NCI-H1092 treated with DMSO at 0.1 percent for 48 hours (cell line): ENCODE measurements around the gene TRAPPC10.
"Not testable (repeated sequence)": the region's sequence is repeated elsewhere in the genome, so short reads cannot be mapped to it uniquely, and the experiment has no call there.

Source experiments
- DNase-seq: peaks from one replicate; lab custom pipeline; 2025; lab: John Stamatoyannopoulos, UW

TRAPPC10 gene

DNA sequence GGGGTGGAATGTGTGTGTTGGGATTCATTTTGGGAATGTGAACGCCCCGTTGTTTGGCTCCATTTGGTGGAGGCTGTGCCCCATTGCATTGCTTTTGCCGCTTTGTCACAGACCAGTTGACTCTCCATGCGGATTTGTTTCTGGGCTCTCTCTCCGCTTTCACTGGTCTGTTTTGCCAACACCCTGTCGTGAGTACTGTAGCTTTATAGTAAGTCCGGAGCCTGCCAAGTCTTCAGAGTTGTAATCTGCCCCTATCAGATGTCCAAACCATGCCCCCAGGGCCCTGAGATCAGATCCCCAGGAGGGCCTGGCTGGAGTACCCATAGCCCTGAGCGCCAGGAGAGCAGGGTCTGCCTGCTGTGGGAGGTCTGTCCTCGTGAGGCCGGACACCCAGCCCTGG, 138.1 kb downstream of the TRAPPC10 start:
- not testable (repeated sequence) for DNase-seq

DNA sequence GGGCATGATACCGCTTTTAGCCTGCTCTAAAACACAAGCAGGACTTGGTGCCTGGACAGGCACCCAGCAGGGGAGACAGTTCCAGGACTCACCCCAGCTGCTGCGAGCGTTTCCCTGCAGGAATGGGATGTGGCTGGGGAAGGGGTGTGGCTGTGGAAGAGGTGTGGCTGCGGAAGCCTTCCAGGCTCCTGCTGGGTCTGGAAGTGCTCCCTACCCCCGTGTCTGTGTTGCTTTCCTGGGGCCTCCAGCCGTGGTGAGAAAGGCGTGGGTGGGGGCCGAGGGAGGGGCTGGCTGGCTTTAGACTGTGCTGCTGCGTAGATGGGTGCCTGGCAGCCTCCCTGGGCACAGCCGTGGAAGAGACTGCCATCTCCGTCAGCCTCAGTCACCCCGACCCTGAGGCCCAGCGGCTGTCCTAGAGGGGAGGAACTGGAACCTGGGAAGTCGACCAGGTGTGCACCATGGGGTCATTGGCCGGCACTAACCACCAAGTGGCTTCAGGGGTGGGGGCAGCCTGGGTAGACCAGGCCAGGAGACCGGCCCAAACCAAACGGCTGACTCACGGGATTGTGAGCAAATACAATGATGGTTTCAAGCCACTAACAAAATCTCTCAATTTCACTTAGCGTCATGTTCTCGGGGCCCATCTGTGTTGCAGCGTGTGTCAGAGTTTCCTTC, 141.2 kb downstream of the TRAPPC10 start:
- not testable (repeated sequence) for DNase-seq

DNA sequence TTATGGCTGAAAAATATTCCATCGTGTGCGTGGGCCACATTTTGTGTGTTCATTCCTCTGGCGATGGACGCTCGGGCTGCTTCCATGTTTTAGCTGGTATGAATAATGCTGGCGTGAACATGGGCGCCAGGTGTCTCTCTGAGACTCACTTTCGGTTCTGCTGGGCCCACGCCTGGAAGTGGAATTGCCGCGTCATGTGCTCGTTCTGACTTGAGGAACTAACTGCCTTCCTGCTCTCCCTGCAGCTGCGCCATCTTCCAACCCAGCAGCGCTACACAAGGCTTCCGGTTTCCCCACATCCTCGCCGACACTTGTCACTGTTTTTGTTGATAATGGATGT, 141.8 kb downstream of the TRAPPC10 start:
- DNase-seq, result not testable (repeated sequence)

DNA sequence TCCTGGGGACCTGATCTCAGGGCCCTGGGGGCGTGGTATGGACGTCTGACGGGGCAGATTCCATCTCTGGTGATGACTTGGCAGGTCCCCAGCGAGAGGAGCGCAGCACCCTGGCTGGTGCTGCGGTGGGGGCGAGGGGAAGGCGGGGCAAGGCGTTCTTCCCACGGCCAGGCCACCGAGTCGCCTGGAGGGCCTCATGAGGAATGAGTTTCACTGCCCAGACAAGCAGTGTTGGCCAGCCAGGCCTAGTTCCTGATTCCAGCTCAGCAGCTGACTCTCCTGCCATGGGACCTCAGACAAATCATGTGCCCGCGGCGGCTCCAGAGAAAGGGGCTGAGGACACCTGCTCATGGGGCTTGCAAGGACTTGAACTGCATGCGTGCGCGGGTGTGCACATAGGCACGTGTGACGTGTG, 142.7 kb downstream of the TRAPPC10 start:
- not testable (repeated sequence) for DNase-seq

DNA sequence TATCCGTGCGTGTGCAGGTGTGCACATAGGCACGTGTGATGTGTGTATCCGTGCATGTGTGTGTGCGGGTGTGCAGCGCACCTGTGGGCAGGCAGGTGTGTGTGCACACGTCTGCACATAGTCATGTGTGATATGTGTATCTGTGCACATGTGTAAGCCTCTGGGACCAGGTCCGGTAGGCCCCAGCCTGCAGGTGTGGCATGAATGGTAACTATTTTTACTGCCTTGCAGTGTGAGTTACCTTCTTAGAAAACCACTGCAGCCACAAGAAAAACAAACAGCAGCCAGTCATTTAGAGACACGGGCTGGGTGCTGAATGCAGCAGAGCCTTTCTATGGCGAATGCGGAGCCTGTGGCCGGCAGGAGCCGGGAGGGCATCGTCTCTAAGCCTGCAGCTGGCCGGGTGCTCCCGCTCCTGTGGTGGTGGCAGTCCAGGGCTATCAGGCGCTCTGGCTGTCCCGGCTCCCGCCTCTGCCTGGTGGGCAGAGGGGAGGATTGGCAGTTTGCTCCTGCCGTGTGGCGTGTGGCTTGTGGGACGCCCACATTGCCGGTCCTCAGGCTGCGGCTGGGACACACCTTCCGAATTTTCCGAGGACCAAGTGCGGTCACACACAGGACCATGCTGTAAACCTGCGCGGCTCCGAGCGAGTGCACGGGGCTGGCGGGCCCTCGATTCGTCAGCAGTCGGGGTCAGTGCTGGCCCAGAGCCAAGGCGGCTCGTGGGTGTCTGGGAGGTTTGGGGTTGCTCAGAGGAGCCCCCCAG, 143.3 kb downstream of the TRAPPC10 start:
- DNase-seq, result not testable (repeated sequence)

DNA sequence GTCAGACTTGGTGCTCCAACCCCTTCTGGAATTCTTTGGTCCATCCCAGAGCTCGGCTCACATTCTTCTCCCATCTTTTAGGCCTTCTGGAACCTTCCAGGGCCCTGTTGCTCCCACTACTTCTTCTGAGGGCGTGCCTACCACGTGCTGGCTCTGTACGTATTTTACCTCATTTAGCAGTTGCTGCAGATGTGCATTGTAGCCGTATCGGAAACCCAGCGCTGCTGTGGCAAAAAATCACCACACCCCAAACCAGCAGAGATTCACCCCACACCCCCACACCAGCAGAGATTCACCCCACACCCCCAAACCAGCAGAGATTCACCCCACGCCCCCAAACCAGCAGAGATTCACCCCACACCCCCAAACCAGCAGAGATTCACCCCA, 143.9 kb downstream of the TRAPPC10 start:
- DNase-seq, result not testable (repeated sequence)
